GM21786 (cell line): ENCODE results near the gene GIGYF1.
"Not testable (repeated sequence)": the region's sequence is repeated elsewhere in the genome, so short reads cannot be mapped to it uniquely, and the experiment has no call there.

Source experiments
- ATAC-seq: cut with Tn5 transposase; IDR thresholded peaks from one replicate; pipeline ENCODE4 v1.9.1; 2021; ENCODE audit not compliant: unreplicated experiment

The GIGYF1 gene

GRCh38 chr7:100694098-100694745 lies at the start of gene GIGYF1:
GIGYF1 (minus strand) TSS chr7:100694250; CDS start chr7:100688238, 6,012 bp downstream.
- ATAC-seq, result no peak

DNA sequence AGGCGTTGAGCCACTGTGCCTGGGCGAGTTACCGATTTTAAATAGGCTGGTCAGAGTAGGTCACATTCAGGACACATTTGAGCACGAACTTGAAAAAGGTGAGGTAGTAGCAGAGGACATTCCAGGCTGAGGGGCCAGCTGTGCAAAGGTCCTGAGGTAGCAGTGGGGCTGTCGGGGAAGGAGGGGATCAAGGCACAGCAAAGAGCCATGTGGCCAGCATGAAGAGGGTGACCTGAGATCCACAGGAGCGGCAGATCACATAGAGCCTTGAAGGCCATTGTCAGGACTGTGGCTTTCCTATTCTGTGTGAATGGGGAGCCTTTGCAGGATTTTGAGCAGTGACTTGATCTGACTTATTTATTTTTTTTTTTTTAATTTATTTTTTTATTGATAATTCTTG lies 45.9 kb upstream of the GIGYF1 start:
- no peak for ATAC-seq

DNA sequence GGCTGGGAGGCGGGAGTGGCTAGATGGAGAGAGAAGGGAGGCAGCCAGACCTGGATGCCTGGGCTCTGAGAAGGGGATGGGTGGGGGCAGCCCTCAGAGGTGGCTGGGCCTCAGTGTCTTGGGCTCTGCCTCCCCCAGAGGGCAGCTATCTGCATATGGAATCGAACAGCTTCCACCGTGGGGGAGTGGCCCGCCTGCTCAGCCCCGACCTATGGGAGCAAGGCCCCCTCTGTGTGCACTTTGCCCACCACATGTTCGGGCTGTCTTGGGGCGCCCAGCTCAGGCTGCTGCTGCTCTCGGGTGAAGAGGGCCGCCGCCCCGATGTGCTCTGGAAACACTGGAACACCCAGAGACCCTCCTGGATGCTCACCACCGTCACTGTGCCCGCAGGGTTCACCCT lies 42.6 kb upstream of the GIGYF1 start:
- ATAC-seq, result no peak

DNA sequence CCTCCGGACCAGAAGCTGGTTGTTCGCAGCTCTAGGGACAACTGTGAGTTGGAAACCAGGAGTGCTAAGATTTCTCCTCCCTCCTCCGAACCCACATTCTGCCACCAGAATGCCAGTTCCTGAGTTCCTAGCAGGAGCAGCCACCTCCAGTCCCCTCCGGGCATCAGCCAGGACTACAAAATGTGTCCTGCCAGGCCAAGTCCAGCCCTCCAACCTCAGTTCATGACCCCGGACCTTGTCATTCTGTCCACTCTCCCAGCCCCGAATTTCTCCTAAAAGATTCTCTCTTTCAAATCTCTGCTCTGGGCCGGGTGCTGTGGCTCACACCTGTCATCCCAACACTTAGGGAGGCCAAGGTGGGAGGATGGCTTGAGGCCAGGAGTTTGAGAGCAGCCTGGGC lies 41.7 kb upstream of the GIGYF1 start:
- ATAC-seq, result no peak

GRCh38 chr7:100731937-100732636 lies 38.0 kb upstream of the GIGYF1 start:
- ATAC-seq, result no peak

GRCh38 chr7:100730136-100730800 lies 36.2 kb upstream of the GIGYF1 start:
- no peak for ATAC-seq

- no peak for ATAC-seq
Observed at GRCh38 chr7:100728196-100728595, 34.1 kb upstream of the GIGYF1 start.

- no peak for ATAC-seq
Observed at GRCh38 chr7:100726996-100727761, 33.1 kb upstream of the GIGYF1 start.

DNA sequence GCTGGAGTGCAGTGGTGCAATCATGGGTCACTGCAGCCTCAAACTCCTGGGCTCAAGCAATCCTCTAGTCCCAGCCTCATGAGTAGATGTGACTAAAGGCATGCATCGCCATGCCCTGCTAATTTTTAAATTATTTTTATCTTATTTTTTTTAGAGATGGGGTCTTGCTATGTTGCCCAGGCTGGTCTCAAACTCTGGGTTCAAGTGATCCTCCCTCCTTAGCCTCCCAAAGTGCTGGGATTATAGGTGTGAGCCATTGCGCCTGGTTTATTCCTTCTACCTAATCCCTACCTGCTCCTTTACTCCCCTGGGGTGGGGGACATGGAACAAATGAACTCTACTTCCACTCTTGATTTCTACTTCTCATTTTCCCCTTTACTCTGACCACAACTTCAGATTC lies 30.3 kb upstream of the GIGYF1 start:
- not testable (repeated sequence) for ATAC-seq

GRCh38 chr7:100723732-100724275 lies 29.8 kb upstream of the GIGYF1 start:
- no peak for ATAC-seq

DNA sequence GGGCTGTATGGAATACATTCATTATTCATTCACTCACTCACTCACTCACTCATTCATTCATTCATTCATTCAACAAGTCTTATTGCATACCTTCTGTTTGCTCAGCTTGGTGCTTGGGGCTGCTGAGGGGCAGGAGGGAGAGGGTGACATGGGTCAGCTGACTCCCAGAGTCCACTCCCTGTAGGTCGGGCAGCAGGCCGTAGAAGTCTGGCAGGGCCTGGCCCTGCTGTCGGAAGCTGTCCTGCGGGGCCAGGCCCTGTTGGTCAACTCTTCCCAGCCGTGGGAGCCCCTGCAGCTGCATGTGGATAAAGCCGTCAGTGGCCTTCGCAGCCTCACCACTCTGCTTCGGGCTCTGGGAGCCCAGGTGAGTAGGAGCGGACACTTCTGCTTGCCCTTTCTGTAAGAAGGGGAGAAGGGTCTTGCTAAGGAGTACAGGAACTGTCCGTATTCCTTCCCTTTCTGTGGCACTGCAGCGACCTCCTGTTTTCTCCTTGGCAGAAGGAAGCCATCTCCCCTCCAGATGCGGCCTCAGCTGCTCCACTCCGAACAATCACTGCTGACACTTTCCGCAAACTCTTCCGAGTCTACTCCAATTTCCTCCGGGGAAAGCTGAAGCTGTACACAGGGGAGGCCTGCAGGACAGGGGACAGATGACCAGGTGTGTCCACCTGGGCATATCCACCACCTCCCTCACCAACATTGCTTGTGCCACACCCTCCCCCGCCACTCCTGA lies 28.6 kb upstream of the GIGYF1 start:
- no peak for ATAC-seq

- ATAC-seq, result no peak
Observed at GRCh38 chr7:100721505-100721812, 27.4 kb upstream of the GIGYF1 start.

DNA sequence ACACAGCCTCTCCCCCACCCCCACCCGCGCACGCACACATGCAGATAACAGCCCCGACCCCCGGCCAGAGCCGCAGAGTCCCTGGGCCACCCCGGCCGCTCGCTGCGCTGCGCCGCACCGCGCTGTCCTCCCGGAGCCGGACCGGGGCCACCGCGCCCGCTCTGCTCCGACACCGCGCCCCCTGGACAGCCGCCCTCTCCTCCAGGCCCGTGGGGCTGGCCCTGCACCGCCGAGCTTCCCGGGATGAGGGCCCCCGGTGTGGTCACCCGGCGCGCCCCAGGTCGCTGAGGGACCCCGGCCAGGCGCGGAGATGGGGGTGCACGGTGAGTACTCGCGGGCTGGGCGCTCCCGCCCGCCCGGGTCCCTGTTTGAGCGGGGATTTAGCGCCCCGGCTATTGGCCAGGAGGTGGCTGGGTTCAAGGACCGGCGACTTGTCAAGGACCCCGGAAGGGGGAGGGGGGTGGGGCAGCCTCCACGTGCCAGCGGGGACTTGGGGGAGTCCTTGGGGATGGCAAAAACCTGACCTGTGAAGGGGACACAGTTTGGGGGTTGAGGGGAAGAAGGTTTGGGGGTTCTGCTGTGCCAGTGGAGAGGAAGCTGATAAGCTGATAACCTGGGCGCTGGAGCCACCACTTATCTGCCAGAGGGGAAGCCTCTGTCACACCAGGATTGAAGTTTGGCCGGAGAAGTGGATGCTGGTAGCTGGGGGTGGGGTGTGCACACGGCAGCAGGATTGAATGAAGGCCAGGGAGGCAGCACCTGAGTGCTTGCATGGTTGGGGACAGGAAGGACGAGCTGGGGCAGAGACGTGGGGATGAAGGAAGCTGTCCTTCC lies 26.8 kb upstream of the GIGYF1 start:
- no peak for ATAC-seq

DNA sequence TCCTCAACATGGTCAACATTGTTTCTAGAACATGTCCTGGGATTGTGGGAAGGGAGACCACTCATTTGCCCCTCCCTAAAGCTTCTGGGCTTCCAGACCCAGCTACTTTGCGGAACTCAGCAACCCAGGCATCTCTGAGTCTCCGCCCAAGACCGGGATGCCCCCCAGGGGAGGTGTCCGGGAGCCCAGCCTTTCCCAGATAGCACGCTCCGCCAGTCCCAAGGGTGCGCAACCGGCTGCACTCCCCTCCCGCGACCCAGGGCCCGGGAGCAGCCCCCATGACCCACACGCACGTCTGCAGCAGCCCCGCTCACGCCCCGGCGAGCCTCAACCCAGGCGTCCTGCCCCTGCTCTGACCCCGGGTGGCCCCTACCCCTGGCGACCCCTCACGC lies 26.2 kb upstream of the GIGYF1 start, which contains the start of gene EPO:
EPO (plus strand) TSS at position 190 of the 392 bp plus-strand sequence. CDS start 513 bp downstream, outside the sequence.
- no peak for ATAC-seq

- no peak for ATAC-seq
Observed at GRCh38 chr7:100719523-100720278, 25.7 kb upstream of the GIGYF1 start.

DNA sequence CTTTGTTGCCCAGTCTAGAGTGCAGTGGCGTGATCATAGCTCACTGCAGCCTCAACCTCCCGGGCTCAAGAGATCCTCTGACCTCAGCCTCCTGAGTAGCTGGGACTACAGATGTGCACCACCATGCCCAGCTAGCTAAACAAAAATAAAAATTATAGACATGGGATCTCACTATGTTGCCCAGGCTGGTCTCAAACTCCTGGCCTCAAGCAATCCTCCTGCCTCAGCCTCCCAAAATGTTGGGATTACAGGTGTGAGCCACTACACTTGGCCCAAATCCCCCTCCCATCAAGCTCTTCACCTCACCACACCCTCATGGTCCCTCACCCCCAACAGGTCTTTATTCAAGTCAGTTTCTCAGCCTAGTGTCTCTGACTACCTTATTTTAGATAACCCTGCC lies 23.0 kb upstream of the GIGYF1 start:
- not testable (repeated sequence) for ATAC-seq

DNA sequence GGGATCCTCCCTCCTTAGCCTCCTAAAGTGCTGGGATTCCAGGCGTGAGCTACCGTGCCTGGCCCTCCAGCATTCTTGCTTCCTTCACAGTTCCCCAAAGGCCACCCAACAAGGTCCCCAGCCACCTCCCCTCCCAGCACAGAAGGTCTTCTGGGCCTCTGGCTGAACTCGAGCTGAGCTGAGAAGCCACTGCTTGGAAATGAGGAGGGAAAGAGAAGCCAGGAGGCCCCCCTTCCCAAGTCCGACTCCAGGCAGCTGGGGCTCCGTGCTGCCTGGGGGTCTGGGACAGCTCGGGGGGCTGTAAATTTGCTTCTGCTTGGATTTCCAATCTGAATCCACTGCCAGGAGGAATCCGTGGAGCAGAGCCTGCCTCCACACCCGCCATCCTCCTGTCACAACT lies 20.7 kb upstream of the GIGYF1 start:
- no peak for ATAC-seq

GRCh38 chr7:100711369-100711768 lies 17.3 kb upstream of the GIGYF1 start:
- no peak for ATAC-seq

GRCh38 chr7:100710452-100710851 lies 16.4 kb upstream of the GIGYF1 start:
- no peak for ATAC-seq
